Cerebellar cortex (tissue), 1 donor: ENCODE results near the gene SC5D.

Experiments used
- DNase-seq: peaks from one replicate; pipeline ENCODE4 v3.0.0-alpha.2; 2015; ENCODE audit warnings: low spot score

SC5D gene

GRCh38 chr11:121356357-121356756 lies 63.8 kb downstream of the SC5D start:
- no peak for DNase-seq
